H7 (cell line): Measurements from ENCODE around the gene PDGFB. TPM values are rescaled to one million over a fixed set of nuclear protein-coding genes. Genes with fewer than 3 reads are reported as not detected.
"Not testable (repeated sequence)": the region's sequence is repeated elsewhere in the genome, so short reads cannot be mapped to it uniquely, and the experiment has no call there.

Source experiments
- DNase-seq: peaks from one replicate; pipeline ENCODE4 v3.0.0; 2012
- H3K27me3 ChIP-seq: 2 replicates; pipeline ENCODE4 v1.6.0; 2011; ENCODE audit warnings: mild to moderate bottlenecking, low read length; ENCODE audit not compliant: control insufficient read depth, insufficient read depth
- H3K36me3 ChIP-seq: replicated peaks from 2 replicates; pipeline ENCODE4 v1.5.1; 2011; ENCODE audit warnings: low read length; ENCODE audit not compliant: control insufficient read depth, insufficient read depth
- H3K4me3 ChIP-seq: 2 replicates; pipeline ENCODE4 v1.5.1; 2011; ENCODE audit warnings: low read depth, mild to moderate bottlenecking, control low read depth, low read length, moderate library complexity; ENCODE audit not compliant: insufficient read depth
- total RNA-seq: library from RNA; depleted of rRNA; stranded (reverse); fragments of >200 nt; shearing (Covaris generic); gene quantifications from 2 replicates; pipeline ENCODE4 v1.2.3, GENCODE V29; 2014

The PDGFB gene
- total RNA-seq, 1 experiment from 2014 or later: 7.2 TPM

DNA sequence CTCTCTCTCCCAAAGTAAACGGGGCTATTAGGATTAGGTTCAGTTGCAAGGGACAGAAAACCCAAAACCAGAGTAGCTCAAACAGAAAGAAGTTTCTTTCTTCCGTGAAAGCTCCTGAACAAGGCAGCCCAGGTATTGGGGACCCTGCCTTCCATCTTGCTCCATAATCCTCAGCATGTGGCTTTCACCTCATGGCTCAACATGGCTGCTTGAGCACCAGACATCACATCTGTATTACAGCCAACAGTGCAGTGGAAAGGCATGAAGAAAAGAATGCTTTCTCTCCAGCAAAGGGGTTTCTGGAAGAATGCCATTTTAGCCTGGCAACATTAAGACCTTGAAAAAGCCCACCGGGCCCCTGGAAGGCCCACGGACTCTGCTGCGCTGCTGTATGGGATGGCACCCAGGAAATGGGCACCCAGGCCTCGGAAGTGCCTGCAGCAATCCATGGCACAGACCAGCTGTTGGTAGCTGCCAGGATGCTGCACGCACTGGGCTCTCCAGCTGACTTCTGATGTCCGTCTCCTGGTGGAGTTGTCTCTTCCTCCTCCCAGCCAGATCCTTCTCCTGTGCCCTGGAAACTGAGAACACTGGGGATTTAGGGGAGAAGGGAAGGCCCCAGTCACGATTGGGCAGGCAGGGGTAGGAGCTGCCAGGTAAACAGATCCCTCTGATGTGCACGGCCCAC, 22.6 kb downstream of the PDGFB start:
- Histone ChIP-seq H3K36me3 (peaks cover 10% of the 10 kb centered on the region), H3K27me3 (no peaks in the 10 kb centered on the region), H3K4me3 (no peak overlapping the region)
- DNase-seq: no peak

DNA sequence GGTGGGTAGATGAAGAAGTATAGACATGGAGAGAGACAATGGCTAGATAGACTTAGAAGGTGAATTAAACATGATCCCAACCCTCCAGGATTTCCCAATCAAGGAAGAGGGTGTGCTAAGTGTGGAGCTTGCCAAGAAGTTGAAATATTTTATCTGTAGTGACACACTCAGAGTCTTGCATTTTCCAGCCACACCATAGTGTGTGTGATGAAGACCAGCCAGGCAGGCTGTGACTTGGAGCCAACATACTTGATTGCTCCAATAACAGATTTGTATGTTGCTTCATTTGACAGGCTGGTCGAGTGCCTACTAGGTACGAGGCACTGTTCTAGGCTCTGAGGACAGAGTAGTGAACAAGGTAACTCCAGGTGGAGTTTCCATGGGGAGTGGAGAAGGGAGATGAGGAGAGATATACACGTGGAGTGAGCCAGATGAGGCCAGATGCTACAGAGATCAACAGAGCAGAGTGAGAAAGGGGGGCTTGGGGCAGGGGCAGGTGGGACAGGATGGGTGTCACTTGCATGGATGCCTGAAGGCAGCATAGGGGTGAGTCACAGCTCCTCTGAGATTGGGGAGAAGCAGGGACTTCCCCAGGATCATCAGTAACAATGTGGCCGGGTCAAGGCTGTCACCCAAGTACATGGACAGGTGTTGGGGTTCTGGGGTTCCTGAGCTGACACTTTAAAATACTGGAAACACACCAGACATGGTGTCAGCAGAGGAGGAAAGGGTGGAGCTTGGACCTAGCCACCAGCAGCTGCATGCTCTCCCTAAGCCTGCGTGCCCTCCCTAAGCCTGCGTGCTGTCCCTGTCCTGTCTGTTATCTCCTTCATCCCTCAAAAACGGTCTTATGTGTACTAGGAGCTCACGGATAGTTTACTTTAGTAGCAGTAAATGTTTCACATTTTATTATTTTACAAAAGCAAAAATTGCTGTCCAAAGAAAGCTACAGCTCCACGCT, 23.6 kb downstream of the PDGFB start:
- Histone ChIP-seq H3K4me3 (no peak overlapping the region), H3K27me3 (no peaks in the 10 kb centered on the region), H3K36me3 (peaks cover 10% of the 10 kb centered on the region)
- DNase-seq: peak; percentile 12

DNA sequence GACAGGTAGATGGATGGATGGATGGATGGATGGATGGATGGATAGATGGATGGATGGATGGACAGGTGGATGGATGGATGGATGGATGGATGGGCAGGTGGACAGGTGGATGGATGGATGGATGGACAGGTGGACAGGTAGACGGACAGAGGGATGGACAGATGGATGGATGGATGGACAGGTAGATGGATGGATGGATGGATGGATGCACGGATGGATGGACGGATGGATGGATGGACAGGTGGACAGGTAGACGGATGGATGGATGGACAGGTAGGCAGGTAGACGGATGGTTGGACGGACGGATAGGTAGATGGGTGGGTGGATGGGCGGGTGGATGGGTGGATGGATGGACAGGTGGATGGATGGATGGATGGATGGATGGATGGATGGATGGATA, 24.3 kb downstream of the PDGFB start:
- Histone ChIP-seq H3K4me3 (no peak overlapping the region), H3K27me3 (no peaks in the 10 kb centered on the region), H3K36me3 (peaks cover 10% of the 10 kb centered on the region)
- DNase-seq: no peak

DNA sequence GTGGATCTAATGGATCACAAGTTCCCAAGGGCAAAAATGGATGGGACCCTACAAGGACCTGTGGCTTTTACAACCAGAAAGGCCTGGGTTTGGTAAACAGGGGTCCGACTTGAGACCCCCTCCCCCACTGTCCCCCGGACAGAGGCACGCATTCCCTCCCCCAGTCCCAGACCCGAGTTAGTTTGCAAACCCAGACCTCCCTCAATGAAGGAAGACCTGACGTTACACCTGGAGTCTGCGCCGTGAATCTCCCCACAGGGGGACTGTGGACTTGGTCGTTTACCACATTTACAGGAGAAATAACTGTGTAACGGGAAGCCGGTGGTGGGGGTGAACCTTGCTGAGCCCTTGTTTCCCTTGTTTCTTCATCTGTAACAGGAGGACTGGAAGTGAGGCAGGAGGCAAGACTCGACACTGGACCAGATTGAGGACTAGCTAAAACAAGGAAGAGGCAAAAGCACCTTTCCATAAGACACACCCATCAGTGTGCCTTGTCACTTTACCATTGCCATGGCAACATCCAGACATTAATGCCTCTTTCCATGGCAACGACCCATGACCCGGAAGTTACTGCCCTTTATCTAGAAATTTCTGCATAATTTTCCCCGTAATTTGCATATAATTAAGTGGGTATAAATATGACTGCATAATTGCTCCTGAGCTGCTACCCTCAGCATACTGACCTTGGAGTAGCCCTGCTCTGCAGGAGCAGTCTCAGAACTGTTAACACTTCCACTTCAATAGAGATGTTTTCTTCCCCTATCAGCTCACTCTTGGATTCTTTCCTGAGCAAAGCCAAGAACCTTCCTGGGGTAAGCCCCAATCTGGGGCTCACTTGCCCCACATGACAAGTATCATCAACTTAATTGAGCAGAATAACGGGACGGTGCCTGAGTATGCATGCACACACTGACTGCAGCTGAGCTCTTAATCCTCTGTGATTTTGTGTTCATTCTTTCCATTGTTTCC, 25.4 kb downstream of the PDGFB start:
- H3K36me3 ChIP-seq: peaks cover 7% of the 10 kb centered on the region
- no peaks in the 10 kb centered on the region for H3K27me3 ChIP-seq
- peak; percentile 36 for DNase-seq
- H3K4me3 ChIP-seq: no peak overlapping the region

DNA sequence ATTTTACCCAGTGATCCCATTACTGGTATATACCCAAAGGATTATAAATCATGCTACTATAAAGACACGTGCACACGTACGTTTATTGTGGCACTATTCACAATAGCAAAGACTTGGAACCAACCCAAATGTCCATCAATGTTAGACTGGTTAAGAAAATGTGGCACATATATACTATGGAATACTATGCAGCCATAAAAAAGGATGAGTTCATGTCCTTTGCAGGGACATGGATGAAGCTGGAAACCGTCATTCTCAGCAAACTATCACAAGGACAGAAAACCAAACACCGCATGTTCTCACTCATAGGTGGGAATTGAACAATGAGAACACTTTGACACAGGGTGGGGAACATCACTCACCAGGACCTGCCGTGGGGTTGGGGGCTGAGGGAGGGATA, 26.4 kb downstream of the PDGFB start:
- not testable (repeated sequence) for DNase-seq

DNA sequence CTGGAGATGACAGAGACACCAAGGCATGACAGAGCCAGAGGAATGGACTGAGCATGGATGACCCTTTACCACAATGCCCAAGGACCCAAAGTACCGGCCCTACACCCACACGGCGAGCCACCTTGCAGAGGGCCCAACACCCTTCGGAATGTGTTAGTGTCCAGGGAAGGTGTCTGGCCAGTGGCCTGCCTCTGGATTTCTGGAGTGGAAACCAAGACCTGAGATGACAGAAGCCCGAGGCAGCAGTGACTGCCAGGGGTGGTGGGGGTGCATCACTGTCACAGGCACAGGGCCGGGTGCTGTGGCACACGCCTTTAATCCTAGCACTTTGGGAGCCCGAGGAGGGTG, 28.7 kb downstream of the PDGFB start:
- no peaks in the 10 kb centered on the region for H3K36me3 ChIP-seq
- H3K27me3 ChIP-seq: no peaks in the 10 kb centered on the region
- no peak for DNase-seq
- no peak overlapping the region for H3K4me3 ChIP-seq

More for the DNA sequence above, 26.4 kb downstream of the PDGFB start:
- not testable (repeated sequence) for H3K27me3 ChIP-seq, H3K36me3 ChIP-seq, H3K4me3 ChIP-seq

DNA sequence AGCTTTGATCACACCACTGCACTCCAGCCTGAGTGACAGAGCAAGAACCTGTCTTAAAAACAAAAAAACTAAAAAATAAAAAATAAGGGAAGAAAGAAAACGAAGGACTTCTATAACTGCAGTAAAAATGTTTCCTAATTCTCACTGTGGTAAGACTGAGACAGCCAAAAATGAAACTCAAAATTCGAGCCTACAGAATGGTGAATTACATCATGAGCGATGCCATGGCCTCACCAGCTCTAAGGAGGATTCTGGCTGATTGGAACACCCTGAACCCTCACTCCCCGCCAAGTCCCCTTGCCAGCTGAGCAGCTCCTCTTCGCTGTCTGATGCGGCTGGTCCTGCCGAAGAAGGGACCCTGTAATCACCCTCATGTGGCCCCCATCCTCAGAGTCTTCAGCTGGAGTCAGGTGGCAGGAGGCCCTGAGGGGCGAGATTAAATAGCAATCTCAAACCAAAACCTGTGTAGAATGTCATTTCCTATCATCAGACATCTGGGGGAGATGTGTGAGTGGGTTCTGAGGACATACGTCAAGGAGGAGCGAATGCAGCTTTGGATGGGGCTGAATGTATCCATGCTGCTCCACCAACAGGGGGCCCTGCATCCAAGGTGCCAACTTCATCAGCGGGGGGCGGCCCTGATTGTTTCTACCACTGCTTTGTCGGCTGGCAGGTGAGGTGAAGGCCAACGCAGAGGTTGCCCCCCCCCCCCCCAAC, 29.2 kb downstream of the PDGFB start:
- Histone ChIP-seq H3K4me3 (no peak overlapping the region), H3K27me3 (no peaks in the 10 kb centered on the region), H3K36me3 (no peaks in the 10 kb centered on the region)
- peak; percentile 85 for DNase-seq

DNA sequence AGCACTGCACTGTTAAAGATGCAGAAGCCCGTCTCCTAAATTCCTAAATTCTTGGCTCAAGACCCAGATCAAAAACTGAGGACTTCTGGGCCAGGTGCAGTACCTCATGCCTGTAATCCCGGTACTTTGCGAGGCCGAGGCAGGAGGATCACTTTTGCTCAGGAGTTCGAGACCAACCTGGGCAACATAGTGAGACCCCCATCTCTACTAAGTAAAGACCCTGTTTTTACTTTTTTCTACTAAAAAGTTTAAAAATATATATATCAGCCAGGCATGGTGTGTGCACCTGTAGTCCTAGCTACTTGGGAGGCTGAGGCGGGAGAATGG, 29.7 kb downstream of the PDGFB start:
- Histone ChIP-seq H3K36me3 (no peaks in the 10 kb centered on the region), H3K4me3 (no peak overlapping the region), H3K27me3 (no peaks in the 10 kb centered on the region)
- DNase-seq: no peak

DNA sequence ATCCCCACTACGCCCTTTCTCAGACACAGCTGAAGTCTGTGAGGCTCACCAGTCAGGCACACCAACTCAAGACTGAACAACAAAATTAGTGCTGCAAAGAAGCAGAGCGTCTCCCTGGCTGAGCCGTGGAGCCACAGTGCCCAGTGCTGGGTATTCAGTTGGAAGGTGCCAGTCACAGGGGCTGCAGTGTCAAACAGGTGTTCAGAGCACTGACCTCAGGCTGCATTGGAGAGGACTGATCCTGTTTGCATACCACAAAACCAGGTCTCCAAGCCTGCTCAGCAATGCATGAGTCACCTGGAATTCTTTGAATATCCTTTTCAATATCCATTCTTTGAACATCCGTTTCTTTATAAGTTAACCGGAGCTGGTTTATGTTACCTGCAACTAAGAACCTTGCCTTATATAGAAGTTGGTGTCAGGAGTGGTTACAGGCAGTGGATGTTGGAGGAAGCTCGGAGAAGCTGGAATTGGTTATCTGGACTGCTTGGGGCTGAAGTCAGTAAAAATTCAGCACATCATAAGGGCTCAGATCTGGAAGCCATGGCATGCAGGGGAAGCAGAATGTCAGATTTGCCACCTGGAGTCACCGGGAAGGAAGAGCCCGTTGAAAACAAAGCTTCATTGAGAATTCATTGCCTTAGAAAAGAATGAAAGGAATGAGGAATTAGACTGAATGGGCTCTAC, 30.3 kb downstream of the PDGFB start:
- no peaks in the 10 kb centered on the region for H3K36me3 ChIP-seq
- no peak overlapping the region; the same call in 1 of the 2 replicates for H3K4me3 ChIP-seq
- no peaks in the 10 kb centered on the region for H3K27me3 ChIP-seq
- peak; percentile 78 for DNase-seq

DNA sequence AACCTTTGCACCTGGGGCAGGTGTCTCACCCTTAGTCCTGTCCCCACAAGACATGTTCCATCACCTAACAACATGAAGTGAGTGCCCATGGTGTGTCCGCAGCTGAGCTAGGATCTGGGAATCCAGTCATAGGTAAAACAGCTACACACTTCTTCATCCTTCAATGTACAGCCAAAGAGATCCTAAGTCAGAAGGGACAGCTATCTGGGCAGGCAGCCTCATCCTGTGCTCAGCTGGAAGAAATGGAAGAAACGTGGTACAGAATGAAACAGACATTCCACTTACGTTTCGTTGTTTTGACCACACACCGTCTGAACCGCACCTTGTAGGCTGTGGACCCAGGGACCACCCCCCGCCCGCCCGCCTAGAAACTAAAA, 30.8 kb downstream of the PDGFB start:
- no peak for DNase-seq
- H3K27me3 ChIP-seq: no peaks in the 10 kb centered on the region
- H3K4me3 ChIP-seq: peak overlapping the region; percentile 3; the same call in 1 of the 2 replicates
- no peaks in the 10 kb centered on the region for H3K36me3 ChIP-seq

DNA sequence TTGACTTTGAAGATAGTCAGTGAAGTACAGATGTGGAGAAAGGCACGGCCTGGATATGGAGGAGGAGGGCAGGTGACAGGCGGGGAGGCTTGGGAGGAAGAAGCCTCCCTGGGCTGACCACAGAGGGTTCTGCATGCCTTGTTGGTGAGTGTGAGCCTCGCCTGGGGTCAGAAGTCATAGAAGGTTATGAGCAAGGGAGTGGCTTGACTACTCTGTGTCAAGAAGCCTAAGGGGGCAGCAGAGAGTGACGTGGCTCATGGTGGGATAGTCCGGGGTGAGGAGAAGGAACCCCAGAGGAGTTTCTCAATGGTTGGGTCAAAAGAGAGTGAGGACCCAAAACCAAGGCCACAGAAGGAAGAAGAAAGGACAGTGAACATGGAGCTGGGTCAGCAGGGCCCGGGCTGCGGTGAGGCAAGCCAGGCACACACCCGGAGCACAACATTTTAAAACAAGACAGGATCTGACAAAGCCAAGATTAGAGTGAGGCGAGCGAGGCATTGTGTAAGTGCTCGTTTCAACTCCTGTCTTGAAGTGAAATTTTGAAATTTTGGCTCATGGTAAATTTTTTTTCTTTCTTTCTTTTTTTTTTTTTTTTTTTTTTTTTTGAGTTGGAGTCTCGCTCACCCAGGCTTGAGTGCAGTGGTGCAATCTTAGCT, 31.9 kb downstream of the PDGFB start:
- Histone ChIP-seq H3K27me3 (no peaks in the 10 kb centered on the region), H3K4me3 (no peak overlapping the region), H3K36me3 (no peaks in the 10 kb centered on the region)
- DNase-seq: peak; percentile 69

DNA sequence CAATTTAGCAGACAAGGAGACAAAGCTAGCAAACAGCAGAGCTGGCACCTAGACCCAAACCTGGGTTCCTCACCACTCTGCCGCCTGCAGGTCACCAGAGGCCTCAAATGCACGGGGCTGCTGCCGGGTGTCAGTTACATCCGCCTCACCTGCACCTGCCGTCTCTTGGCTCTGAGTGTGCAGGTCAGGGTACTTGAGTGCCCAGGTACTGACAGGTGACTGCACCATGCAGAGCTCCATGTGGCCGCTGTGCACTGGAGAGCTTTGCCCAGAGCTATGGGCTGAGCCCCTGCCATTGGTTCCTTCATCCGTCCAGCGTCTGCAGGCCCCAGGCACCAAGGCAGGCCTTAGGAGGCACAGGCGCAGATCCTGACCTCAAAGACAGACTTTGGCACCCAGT, 35.0 kb downstream of the PDGFB start:
- Histone ChIP-seq H3K27me3 (no peaks in the 10 kb centered on the region), H3K4me3 (no peak overlapping the region), H3K36me3 (no peaks in the 10 kb centered on the region)
- DNase-seq: no peak

DNA sequence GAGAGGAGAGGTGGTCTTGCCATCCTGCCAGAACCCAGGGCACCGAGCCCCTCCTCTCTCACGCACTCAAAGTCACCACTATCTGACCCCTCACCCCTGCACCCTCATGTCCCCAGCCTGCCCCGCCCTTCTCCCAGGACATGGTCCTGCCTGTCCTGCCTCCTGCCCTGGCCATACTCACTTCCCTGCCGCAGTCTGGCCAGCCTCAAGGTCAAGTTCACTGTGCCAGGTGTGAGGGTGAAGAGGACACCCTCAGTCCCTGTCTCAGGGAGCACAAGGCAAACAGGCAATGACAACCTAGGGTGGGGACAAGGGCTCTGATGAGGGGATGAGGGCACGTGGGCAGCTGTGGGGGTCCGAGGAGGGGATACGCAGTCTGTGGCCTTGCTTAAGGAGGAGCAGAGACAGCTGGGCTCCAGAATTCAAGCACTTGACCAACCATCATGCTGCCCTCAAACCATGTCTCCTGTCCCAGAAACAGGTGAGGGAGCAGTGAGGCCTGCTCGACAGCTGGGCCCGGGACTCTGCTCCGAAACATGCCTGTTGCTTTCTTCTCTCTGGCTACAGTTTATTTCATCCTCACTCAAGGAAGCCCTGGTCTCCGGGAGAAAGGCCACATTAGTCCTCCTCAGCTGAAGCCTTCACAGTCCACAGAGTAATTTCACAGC, 36.6 kb downstream of the PDGFB start:
- no peaks in the 10 kb centered on the region for H3K27me3 ChIP-seq
- H3K4me3 ChIP-seq: no peak overlapping the region
- DNase-seq: no peak
- H3K36me3 ChIP-seq: no peaks in the 10 kb centered on the region
